ENCODE data around the gene ERBIN. TPM values are rescaled to one million over a fixed set of nuclear protein-coding genes. Genes with fewer than 3 reads are reported as not detected.

Gene ERBIN
- polyA plus RNA-seq, 3 donors = 106 to 116 (median 115) TPM

DNA sequence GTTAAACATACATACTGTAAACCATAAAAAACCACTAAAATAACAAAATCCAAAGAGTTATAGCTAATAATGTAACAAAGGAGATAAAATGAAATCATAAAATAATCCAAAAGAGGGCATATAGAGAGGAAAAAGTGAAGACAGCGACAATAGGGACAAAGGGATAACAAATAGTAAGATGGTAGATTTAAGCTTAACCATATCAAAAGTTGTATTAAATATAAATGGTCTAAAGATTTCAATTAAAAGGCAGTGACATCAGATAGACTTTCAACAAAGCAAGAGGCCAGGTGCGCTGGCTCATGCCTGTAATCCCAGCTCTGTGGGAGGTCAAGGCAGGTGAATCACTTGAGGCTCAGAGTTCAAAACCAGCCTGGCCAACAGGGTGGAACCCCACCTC is 163.0 kb downstream of the ERBIN start:
- no peak for DNase-seq (ENCODE audit: low read depth in 3 of 3, low spot score in 2 of 3)

DNA sequence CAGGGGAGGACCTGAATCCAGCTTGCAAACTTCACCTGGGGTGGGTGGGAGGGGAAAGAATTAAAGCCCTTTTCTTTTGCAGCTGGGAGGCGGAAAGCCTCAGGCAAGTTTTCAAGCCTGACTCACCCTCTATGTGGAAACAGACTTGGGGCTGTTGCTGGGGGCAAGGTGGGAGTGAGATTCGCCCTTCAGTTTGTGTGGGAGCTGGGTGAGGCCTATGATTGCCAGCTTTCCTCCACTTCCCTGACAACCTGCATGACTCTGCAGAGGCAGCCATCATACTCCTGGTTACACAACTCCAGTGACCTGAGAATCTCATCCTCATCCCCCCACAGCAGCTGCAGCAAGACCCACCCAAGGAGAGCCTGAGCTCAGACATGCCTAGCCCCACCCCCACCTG is 174.5 kb downstream of the ERBIN start:
- DNase-seq (ENCODE audit: low read depth in 3 of 3, low spot score in 2 of 3) = no peak

DNA sequence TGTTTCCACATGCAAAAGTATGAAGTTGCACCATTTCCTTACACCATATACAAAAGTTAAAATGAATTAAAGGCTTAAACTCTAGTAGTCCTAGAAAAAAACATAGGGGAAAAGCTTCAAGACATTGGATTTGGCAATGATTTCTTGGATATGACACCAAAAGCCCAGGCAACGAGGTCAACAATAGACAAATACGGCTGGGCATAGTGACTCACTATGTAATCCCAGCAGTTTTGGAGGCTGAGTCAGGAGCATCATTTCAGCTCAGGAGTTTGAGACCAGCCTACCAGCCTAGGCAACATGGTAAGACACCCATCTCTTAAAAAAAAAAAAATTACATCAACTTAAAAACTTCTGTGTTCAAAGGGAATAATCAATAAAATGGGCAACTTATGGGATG is 186.8 kb downstream of the ERBIN start:
- DNase-seq (ENCODE audit: low read depth in 3 of 3, low spot score in 2 of 3) = no peak

DNA sequence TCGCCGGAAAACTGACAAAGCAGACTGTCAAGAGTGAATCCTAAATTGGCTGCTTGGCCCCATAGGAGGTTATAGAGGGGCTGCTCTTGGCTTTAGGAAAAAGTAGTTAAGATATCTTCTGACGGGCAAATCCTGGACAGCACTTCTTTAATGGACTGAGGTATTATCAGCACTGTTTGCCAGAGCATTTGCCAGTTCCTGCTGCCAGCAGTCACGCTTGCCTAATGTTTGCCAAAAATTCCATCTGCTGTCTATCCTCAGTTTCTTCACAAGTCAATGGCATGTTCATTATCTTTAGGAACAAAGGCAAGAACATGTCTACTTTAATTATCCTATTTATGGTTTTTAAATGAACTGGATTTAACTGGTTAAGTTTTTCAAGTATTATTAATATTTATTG is 191.9 kb downstream of the ERBIN start:
- no peak for DNase-seq (ENCODE audit: low read depth in 3 of 3, low spot score in 2 of 3)

DNA sequence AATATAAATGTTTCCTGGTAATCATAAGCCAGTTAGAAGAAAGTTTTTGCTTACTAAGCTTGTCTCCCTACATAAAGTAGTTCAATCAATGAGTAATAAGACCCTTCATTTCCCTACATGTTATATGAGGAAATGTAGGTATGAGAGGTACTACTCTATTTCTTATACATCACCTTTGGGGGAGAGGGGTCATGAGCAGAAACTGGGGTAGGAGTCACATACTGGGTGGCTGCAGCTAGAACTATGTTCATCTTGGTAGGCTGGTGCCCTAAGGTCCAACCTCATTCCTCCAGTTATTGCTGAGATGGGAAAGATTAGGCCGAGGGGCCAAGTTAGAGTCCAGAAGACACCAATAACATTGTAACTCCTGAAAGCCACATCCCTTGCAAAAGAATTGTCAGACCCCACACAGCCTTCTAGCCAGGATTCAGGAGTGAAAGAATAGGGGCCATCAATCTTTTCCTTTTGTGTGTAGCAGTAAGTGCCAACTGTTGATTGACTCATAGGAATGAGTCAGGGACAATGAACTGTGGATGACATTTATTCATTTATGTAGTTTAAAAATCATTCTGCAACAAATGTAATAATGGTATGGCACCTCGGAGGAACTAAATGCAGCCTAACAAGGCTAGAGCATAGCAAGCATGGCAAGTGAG is 196.1 kb downstream of the ERBIN start:
- no peak for DNase-seq (ENCODE audit: low read depth in 3 of 3, low spot score in 2 of 3)

DNA sequence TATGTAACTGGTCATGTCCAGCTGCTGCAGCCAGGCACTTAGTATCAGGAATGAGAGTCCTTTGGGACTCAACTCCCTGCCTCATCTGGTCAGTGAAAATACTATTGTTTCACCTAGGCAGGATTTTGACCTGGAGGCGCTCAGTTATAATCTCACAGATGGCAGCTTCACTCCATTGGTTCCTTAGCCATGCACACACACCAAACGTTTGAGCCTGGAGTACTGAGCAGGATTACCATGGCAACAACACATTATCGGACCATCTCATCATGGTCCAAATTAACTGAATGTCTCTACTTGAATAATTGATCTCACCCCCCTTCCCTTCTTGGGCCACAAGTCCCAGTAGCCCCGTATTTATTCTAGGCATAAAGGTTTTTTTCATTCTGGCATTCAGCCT is 202.8 kb downstream of the ERBIN start:
- DNase-seq (ENCODE audit: low read depth in 3 of 3, low spot score in 2 of 3) = no peak

DNA sequence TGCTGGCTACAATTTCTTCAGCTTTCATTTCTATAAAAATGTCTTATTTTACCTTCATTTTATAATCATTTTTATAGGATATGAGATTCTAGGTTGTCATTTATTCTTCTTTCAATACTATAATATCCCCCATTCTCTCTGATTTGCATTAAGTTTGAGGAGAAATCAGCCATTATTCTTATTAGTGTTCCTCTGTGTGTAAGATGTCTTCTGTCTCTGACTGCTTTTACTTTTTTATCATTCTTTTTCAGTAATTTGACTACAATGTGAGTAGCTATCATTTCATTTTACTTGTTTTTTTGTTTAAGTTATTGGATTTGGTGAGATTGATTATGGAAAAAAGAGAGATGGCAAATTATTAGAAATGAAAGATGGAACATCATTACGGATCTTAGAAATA is 204.1 kb downstream of the ERBIN start:
- DNase-seq (ENCODE audit: low read depth in 3 of 3, low spot score in 2 of 3) = no peak

Other genes starting within 250 kb of the ERBIN start
- 10 to 100 TPM in 1 of 3 donors, 1 to 10 TPM in 2; 8.6 to 10.5 (median 9.3) TPM for gene SGTB, start 204.5 kb upstream of the ERBIN start, polyA plus RNA-seq (ENCODE audit: insufficient read length in 3 of 3)
- gene NLN, start 204.4 kb upstream of the ERBIN start, polyA plus RNA-seq (ENCODE audit: insufficient read length in 3 of 3) = 10 to 100 TPM; 35.1 to 41.3 (median 40.3) TPM
- 100 to 1,000 TPM; 145 to 157 (median 157) TPM for gene SREK1, start 217.7 kb downstream of the ERBIN start, polyA plus RNA-seq (ENCODE audit: insufficient read length in 3 of 3)

Data from right renal cortex interstitium (tissue), 3 donors.